ENCODE results near the gene MORN5.

- TF ChIP-seq POLR2AphosphoS5 (IDR thresholded peaks at IDR 0.05) (no peak), EP300 (conservative IDR thresholded peaks at IDR 0.05; ENCODE audit: poor library complexity, severe bottlenecking) (no peak), MXI1 (conservative IDR thresholded peaks at IDR 0.05; ENCODE audit: poor library complexity, severe bottlenecking) (no peak), CTCF (IDR thresholded peaks at IDR 0.05; ENCODE audit: poor library complexity, severe bottlenecking) (no peak), SMC3 (conservative IDR thresholded peaks at IDR 0.05; ENCODE audit: poor library complexity) (no peak), EZH2 (IDR thresholded peaks at IDR 0.05; ENCODE audit: borderline replicate concordance, insufficient read depth, low read length, poor library complexity, severe bottlenecking) (no peak)
Observed at GRCh38 chr9:122225312-122226141, 65.8 kb downstream of the MORN5 start.

All from neural cell (in vitro differentiated cells).